K562 (cell line): ENCODE measurements around the gene NEU1. TPM values are rescaled to one million over a fixed set of nuclear protein-coding genes. Genes with fewer than 3 reads are reported as not detected.

ENCODE experiments used
- BMI1 ChIP-seq: fragments of 150-350 bp; IDR thresholded peaks from 2 replicates; pipeline ENCODE4 v1.6.1; 2014; ENCODE audit warnings: low read length
- CBX8 ChIP-seq: fragments of 200-600 bp; sonication (generic); IDR thresholded peaks from 2 replicates; pipeline ENCODE4 v1.6.1; 2012; ENCODE audit warnings: borderline replicate concordance, mixed run types, low read depth, mild to moderate bottlenecking, moderate library complexity, mixed read lengths, low read length, control low read depth, inconsistent platforms; ENCODE audit not compliant: poor library complexity, severe bottlenecking; ENCODE audit errors: extremely low read depth
- CREB3L1 ChIP-seq: fragments of 450-650 bp; IDR thresholded peaks from 2 replicates; pipeline ENCODE4 v1.6.1; 2014; ENCODE audit warnings: low read depth, mild to moderate bottlenecking, moderate library complexity, borderline replicate concordance
- ESRRB ChIP-seq: fragments of 250-450 bp; sonication (Bioruptor Pico); IDR thresholded peaks from 2 replicates; pipeline ENCODE4 v1.5.0; 2020; ENCODE audit warnings: mild to moderate bottlenecking, moderate library complexity, borderline replicate concordance
- FOXK2 ChIP-seq, 2 experiments: fragments of 450-650 bp; IDR thresholded peaks in 1 of 2; conservative IDR thresholded peaks in 1 of 2; 2 replicates each; pipeline ENCODE4 v1.6.1; 2016; ENCODE audit warnings: low read depth in 2 of 2, mild to moderate bottlenecking in 1 of 2
- GABPB2 ChIP-seq: fragments of 250-450 bp; sonication (Bioruptor Pico); conservative IDR thresholded peaks from 2 replicates; pipeline ENCODE4 v1.5.1; 2021; ENCODE audit warnings: mild to moderate bottlenecking
- HNRNPH1 ChIP-seq: fragments of 200-400 bp; formaldehyde crosslinking; optimal IDR thresholded peaks from 2 replicates; pipeline ENCODE3; 2017; ENCODE audit warnings: low read depth, mild to moderate bottlenecking, low read length, moderate library complexity
- HSF4 ChIP-seq: fragments of 250-450 bp; sonication (Bioruptor Pico); IDR thresholded peaks from 2 replicates; pipeline ENCODE4 v2.1.2; 2022; ENCODE audit warnings: mild to moderate bottlenecking, moderate library complexity, borderline replicate concordance
- JUNB ChIP-seq: fragments of 450-650 bp; formaldehyde crosslinking; conservative IDR thresholded peaks from 2 replicates; pipeline ENCODE4 v1.4.0; 2020; ENCODE audit warnings: mild to moderate bottlenecking
- KDM1A ChIP-seq, 2 experiments: fragments of 450-650 bp; IDR thresholded peaks; 2 replicates each; pipeline ENCODE4 v1.6.1; 2016; ENCODE audit warnings: mild to moderate bottlenecking in 2 of 2
- NELFE ChIP-seq: IDR thresholded peaks from 2 replicates; pipeline ENCODE4 v1.6.1; 2011; ENCODE audit warnings: mild to moderate bottlenecking; ENCODE audit not compliant: insufficient read depth, insufficient read length
- NRF1 ChIP-seq, 2 experiments: fragments of 450-650 bp; IDR thresholded peaks in 1 of 2; conservative IDR thresholded peaks in 1 of 2; 2 replicates each; pipeline ENCODE4 v1.6.1; 2014; ENCODE audit warnings: mild to moderate bottlenecking in 2 of 2
- POLR3A ChIP-seq: IDR thresholded peaks from 2 replicates; pipeline ENCODE4 v1.6.1; 2011; ENCODE audit warnings: borderline replicate concordance, mild to moderate bottlenecking, moderate library complexity; ENCODE audit not compliant: insufficient read length, insufficient read depth; ENCODE audit errors: extremely low read depth
- RREB1 ChIP-seq: fragments of 250-450 bp; sonication (Bioruptor Pico); IDR thresholded peaks from 2 replicates; pipeline ENCODE4 v1.4.0; 2020
- SMARCA5 ChIP-seq: fragments of 450-650 bp; IDR thresholded peaks from 2 replicates; pipeline ENCODE4 v1.6.1; 2016
- STAG1 ChIP-seq: sonication (generic); formaldehyde crosslinking; IDR thresholded peaks from 2 replicates; pipeline ENCODE4 v1.5.0; 2020; ENCODE audit warnings: missing genetic modification reagents, borderline replicate concordance
- ZC3H11A ChIP-seq: IDR thresholded peaks from 2 replicates; pipeline ENCODE4 v1.6.1; 2012; ENCODE audit warnings: low read depth, low read length, improper control_type of control experiment
- ZNF395 ChIP-seq: fragments of 200-800 bp; sonication (Bioruptor generic); IDR thresholded peaks from 2 replicates; pipeline ENCODE4 v1.6.1; 2017; ENCODE audit warnings: missing genetic modification characterization, missing compliant biosample characterization
- polyA plus RNA-seq, 8 experiments: library from polyadenylated mRNA; depleted of rRNA in 4 of 8; stranded (reverse) in 5 of 8; unstranded in 3 of 8; fragments of >200 nt; fragmentation: Nextera tagmentation in 2 of 8; fragmentation: Illumina TruSeq in 1 of 8; extraction: Ambion mirVana in 2 of 8; extraction: Trizol in 1 of 8; gene quantifications; 2 replicates each; pipeline versions ENCODE4 v1.2.1 to v1.2.3, GENCODE V29; 2011 to 2014; ENCODE audit warnings: inconsistent platforms in 1 of 8, missing spikeins in 1 of 8
- total RNA-seq, 7 experiments: library from RNA; depleted of rRNA in 6 of 7; stranded (reverse); fragments of >200 nt in 6 of 7; fragmentation: Illumina TruSeq in 2 of 7; extraction: Trizol in 2 of 7; gene quantifications; 2 replicates each; pipeline versions ENCODE4 v1.2.1 to v1.2.3, GENCODE V29; 2011 to 2021; ENCODE audit warnings: low replicate concordance in 1 of 7

The NEU1 gene
- total and polyA plus RNA-seq, 9 of the 15 experiments (the other 6 are each of a cell fraction or from before 2014, with no cell fraction given), result 14.8 to 67.8 (median 51.0) TPM

GRCh38 chr6:31814677-31815024 is 48.0 kb downstream of the NEU1 start (continued):
- TF ChIP-seq RREB1 (peak; percentile 79; the same call in 1 of the 2 replicates), FOXK2 (conservative IDR thresholded peaks at IDR 0.05 in 1 of 2, IDR thresholded peaks at IDR 0.05 in 1 of 2; ENCODE audit: low read depth in 2 of 2) (peak in 1 of 2 experiments; percentile 86; a peak in 2 of 4 replicates), ZC3H11A (no peak), CREB3L1 (no peak; the same call in 1 of the 2 replicates), CBX8 (no peak), GABPB2 (CRISPR knock-in tag) (no peak), STAG1 (CRISPR knock-in tag) (no peak), ESRRB (CRISPR knock-in tag) (no peak), NRF1 (conservative IDR thresholded peaks at IDR 0.05 in 1 of 2, IDR thresholded peaks at IDR 0.05 in 1 of 2) (no peak), HSF4 (CRISPR knock-in tag) (no peak), BMI1 (no peak), HNRNPH1 (no peak), KDM1A (IDR thresholded peaks at IDR 0.05) (no peak), SMARCA5 (0 out of 2 replicates have a peak, but pooled peaks have one; percentile 79), JUNB (CRISPR knock-in tag) (0 out of 2 replicates have a peak, but pooled peaks have one; percentile 27), POLR3A (no peak), ZNF395 (no peak), NELFE (no peak)
